ENCODE data around the gene NRXN3.

GRCh38 chr14:79270361-79270760 is 1100.2 kb downstream of the NRXN3 start:
- TF ChIP-seq, protein P1, sequence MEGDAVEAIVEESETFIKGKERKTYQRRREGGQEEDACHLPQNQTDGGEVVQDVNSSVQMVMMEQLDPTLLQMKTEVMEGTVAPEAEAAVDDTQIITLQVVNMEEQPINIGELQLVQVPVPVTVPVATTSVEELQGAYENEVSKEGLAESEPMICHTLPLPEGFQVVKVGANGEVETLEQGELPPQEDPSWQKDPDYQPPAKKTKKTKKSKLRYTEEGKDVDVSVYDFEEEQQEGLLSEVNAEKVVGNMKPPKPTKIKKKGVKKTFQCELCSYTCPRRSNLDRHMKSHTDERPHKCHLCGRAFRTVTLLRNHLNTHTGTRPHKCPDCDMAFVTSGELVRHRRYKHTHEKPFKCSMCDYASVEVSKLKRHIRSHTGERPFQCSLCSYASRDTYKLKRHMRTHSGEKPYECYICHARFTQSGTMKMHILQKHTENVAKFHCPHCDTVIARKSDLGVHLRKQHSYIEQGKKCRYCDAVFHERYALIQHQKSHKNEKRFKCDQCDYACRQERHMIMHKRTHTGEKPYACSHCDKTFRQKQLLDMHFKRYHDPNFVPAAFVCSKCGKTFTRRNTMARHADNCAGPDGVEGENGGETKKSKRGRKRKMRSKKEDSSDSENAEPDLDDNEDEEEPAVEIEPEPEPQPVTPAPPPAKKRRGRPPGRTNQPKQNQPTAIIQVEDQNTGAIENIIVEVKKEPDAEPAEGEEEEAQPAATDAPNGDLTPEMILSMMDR (IDR thresholded peaks at IDR 0.05): no peak
- TF ChIP-seq EP300 (IDR thresholded peaks at IDR 0.05): no peak

Data from stomach (tissue), 4 donors.